HCT116 (cell line): ENCODE measurements around the gene LDHAL6B. TPM values are rescaled to one million over a fixed set of nuclear protein-coding genes. Genes with fewer than 3 reads are reported as not detected.

Source experiments
- ATAC-seq: fragments of 200-7000 bp; cut with Tn5 transposase; 2 replicates; pipeline ENCODE4 v1.9.1; 2020; ENCODE audit warnings: mild to moderate bottlenecking, moderate library complexity
- BruUV-seq: library from RNA; stranded (reverse); fragments of 400-500 nt; replicated peaks from 2 replicates; lab custom pipeline; 2021; lab: Mats Ljungman, UMichigan
- CTCF ChIA-PET: fragments of 300-600 bp; sonication (Branson Sonifier 250); formaldehyde crosslinking; loops from one replicate; lab custom pipeline; 2021; ENCODE audit warnings: antibody characterized with exemption; lab: Charles Lee
- POLR2A ChIA-PET: fragments of 300-600, 350-600 bp; sonication (Branson Sonifier 250); formaldehyde crosslinking; loops from one replicate; lab custom pipeline; 2021; ENCODE audit warnings: antibody characterized with exemption; lab: Charles Lee
- RAD21 ChIA-PET, 2 experiments: fragments of 300-600 bp; sonication (Branson Sonifier 250); formaldehyde crosslinking; loops; one replicate each; lab custom pipeline; 2023; ENCODE audit warnings: low total read pairs in 2 of 2; ENCODE audit not compliant: uncharacterized antibody in 2 of 2, unreplicated experiment in 2 of 2, low non-redundant PET in 1 of 2; lab: Charles Lee
- DNase-seq: peaks from one replicate; pipeline ENCODE4 v3.0.0-alpha.2; 2010; ENCODE audit warnings: low read depth, low spot score
- H2AFZ ChIP-seq: fragments of 200-600 bp; shearing (Covaris generic), sonication (generic); 2 replicates; pipeline ENCODE4 v1.6.1; 2017; ENCODE audit warnings: low read depth, mixed run types, mixed read lengths, antibody characterized with exemption, low read length; ENCODE audit not compliant: poor library complexity, severe bottlenecking
- H3K27ac ChIP-seq: 2 replicates; pipeline ENCODE4 v1.5.1; 2012; ENCODE audit warnings: low read depth, low read length
- H3K27me3 ChIP-seq: fragments of 200-600 bp; sonication (generic); 2 replicates; pipeline ENCODE4 v1.6.1; 2016; ENCODE audit warnings: mixed run types, low read length, mixed read lengths; ENCODE audit not compliant: insufficient read depth
- H3K36me3 ChIP-seq, 2 experiments: fragments of 200-500 bp in 1 of 2; fragments of 200-600 bp in 1 of 2; sonication (Bioruptor generic) in 1 of 2; sonication (generic) in 1 of 2; 2 replicates each; pipeline versions ENCODE4 v1.5.1 to v1.6.1; 2014 to 2016; ENCODE audit warnings: low read length in 2 of 2, inconsistent platforms in 1 of 2, mixed read lengths in 1 of 2, mixed run types in 1 of 2; ENCODE audit not compliant: insufficient read depth in 2 of 2, control insufficient read depth in 1 of 2
- H3K4me1 ChIP-seq, 2 experiments: fragments of 200-600 bp in 1 of 2; sonication (generic) in 1 of 2; 2 replicates each; pipeline versions ENCODE4 v1.5.1 to v1.6.1; 2012 to 2017; ENCODE audit warnings: low read length in 2 of 2, inconsistent platforms in 1 of 2, mild to moderate bottlenecking in 1 of 2, mixed read lengths in 1 of 2, mixed run types in 1 of 2, moderate library complexity in 1 of 2; ENCODE audit not compliant: insufficient read depth in 2 of 2, control insufficient read depth in 1 of 2
- H3K4me2 ChIP-seq: fragments of 200-600 bp; sonication (generic); 2 replicates; pipeline ENCODE4 v1.6.1; 2017; ENCODE audit warnings: mixed run types, low read length, mixed read lengths
- H3K4me3 ChIP-seq, 2 experiments: fragments of 200-600 bp in 1 of 2; sonication (generic) in 1 of 2; replicated peaks in 1 of 2; 2 replicates each; pipeline ENCODE4 v1.5.1; 2011 to 2016; ENCODE audit warnings: low read length in 2 of 2, control low read depth in 1 of 2, low read depth in 1 of 2, mild to moderate bottlenecking in 1 of 2, mixed read lengths in 1 of 2, mixed run types in 1 of 2
- H3K79me2 ChIP-seq: fragments of 200-600 bp; sonication (generic); 2 replicates; pipeline ENCODE4 v1.6.1; 2017; ENCODE audit warnings: mild to moderate bottlenecking, mixed run types, low read length, moderate library complexity, mixed read lengths; ENCODE audit not compliant: insufficient read depth
- H3K9ac ChIP-seq: fragments of 200-600 bp; sonication (generic); 2 replicates; pipeline ENCODE4 v1.6.1; 2016; ENCODE audit warnings: low read length, mixed read lengths
- H3K9me2 ChIP-seq: fragments of 200-600 bp; sonication (generic), shearing (Covaris generic); 2 replicates; pipeline ENCODE4 v1.6.1; 2017; ENCODE audit warnings: mixed run types, mild to moderate bottlenecking, moderate library complexity; ENCODE audit not compliant: insufficient read depth
- H3K9me3 ChIP-seq, 2 experiments: fragments of 200-500 bp in 1 of 2; fragments of 200-600 bp in 1 of 2; sonication (Bioruptor generic) in 1 of 2; sonication (generic) in 1 of 2; 2 replicates each; pipeline ENCODE4 v1.6.1; 2014 to 2017; ENCODE audit warnings: low read length in 2 of 2, mixed read lengths in 2 of 2, inconsistent platforms in 1 of 2, low read depth in 1 of 2, mild to moderate bottlenecking in 1 of 2, mixed run types in 1 of 2, moderate library complexity in 1 of 2; ENCODE audit not compliant: control insufficient read depth in 1 of 2, insufficient read depth in 1 of 2
- H4K20me1 ChIP-seq: fragments of 200-600 bp; sonication (generic), shearing (Covaris generic); 2 replicates; pipeline ENCODE4 v1.6.1; 2017; ENCODE audit warnings: mixed run types, mild to moderate bottlenecking, moderate library complexity; ENCODE audit not compliant: insufficient read depth
- CTCF ChIP-seq, 3 experiments: fragments of 200-600 bp in 1 of 3; sonication (generic) in 1 of 3; IDR thresholded peaks in 2 of 3; conservative IDR thresholded peaks in 1 of 3; 2 replicates each; pipeline ENCODE4 v1.5.1; 2012 to 2017; ENCODE audit warnings: low read depth in 2 of 3, low read length in 2 of 3, antibody characterized with exemption in 1 of 3, borderline replicate concordance in 1 of 3, control low read depth in 1 of 3, mild to moderate bottlenecking in 1 of 3, mixed read lengths in 1 of 3, mixed run types in 1 of 3, moderate library complexity in 1 of 3; ENCODE audit not compliant: insufficient read depth in 1 of 3
- ELF1 ChIP-seq: IDR thresholded peaks from 2 replicates; pipeline ENCODE4 v1.6.1; 2012; ENCODE audit warnings: low read depth, borderline replicate concordance
- EZH2 ChIP-seq: fragments of 200-600 bp; sonication (generic); IDR thresholded peaks from 2 replicates; pipeline ENCODE4 v1.6.1; 2017; ENCODE audit warnings: antibody characterized with exemption, mixed run types
- EZH2phosphoT487 ChIP-seq: fragments of 200-600 bp; IDR thresholded peaks from 2 replicates; pipeline ENCODE4 v1.6.1; 2018; ENCODE audit warnings: antibody characterized with exemption, borderline replicate concordance
- FOSL1 ChIP-seq: IDR thresholded peaks from 2 replicates; pipeline ENCODE4 v1.6.1; 2012; ENCODE audit warnings: low read depth
- JUND ChIP-seq: IDR thresholded peaks from 2 replicates; pipeline ENCODE4 v1.6.1; 2012
- POLR2A ChIP-seq: IDR thresholded peaks from 2 replicates; pipeline ENCODE4 v1.7.0; 2011; ENCODE audit warnings: borderline replicate concordance; ENCODE audit not compliant: insufficient read depth, insufficient read length; ENCODE audit errors: extremely low read depth
- POLR2AphosphoS5 ChIP-seq: IDR thresholded peaks from 2 replicates; pipeline ENCODE4 v1.6.1; 2011; ENCODE audit warnings: mild to moderate bottlenecking, low read depth, low read length, moderate library complexity
- RAD21 ChIP-seq: IDR thresholded peaks from 2 replicates; pipeline ENCODE4 v1.6.1; 2012; ENCODE audit warnings: low read depth, mild to moderate bottlenecking
- REST ChIP-seq: IDR thresholded peaks from 2 replicates; pipeline ENCODE4 v1.6.1; 2012; ENCODE audit warnings: low read depth
- SIN3A ChIP-seq: IDR thresholded peaks from 2 replicates; pipeline ENCODE4 v1.6.1; 2012; ENCODE audit warnings: low read depth
- SRF ChIP-seq: IDR thresholded peaks from 2 replicates; pipeline ENCODE4 v1.6.1; 2012; ENCODE audit warnings: low read depth
- YY1 ChIP-seq: IDR thresholded peaks from 2 replicates; pipeline ENCODE4 v1.6.1; 2011; ENCODE audit warnings: low read length, low read depth, moderate library complexity, mild to moderate bottlenecking; ENCODE audit not compliant: insufficient replicate concordance; ENCODE audit errors: extremely low read depth
- ZBTB33 ChIP-seq: IDR thresholded peaks from 2 replicates; pipeline ENCODE4 v1.6.1; 2011; ENCODE audit warnings: mild to moderate bottlenecking, low read length, moderate library complexity; ENCODE audit not compliant: insufficient replicate concordance; ENCODE audit errors: extremely low read depth
- ZNF274 ChIP-seq: fragments of 200-500 bp; sonication (Bioruptor generic); IDR thresholded peaks from 2 replicates; pipeline ENCODE4 v1.6.1; 2014; ENCODE audit warnings: mild to moderate bottlenecking, low read depth, low read length, inconsistent platforms
- intact Hi-C: fragments of 100-400 bp; cut with micrococcal nuclease; formaldehyde crosslinking; loops from 2 replicates; pipeline ENCODE4 v1.10.0; 2022
- total RNA-seq: library from RNA; stranded (reverse); gene quantifications from one replicate; pipeline ENCODE4 v1.2.1, GENCODE V29; 2021; ENCODE audit not compliant: unreplicated experiment

The LDHAL6B gene
- total RNA-seq, 1 experiment from 2014 or later = not detected

- no peak overlapping the region for H3K4me2 ChIP-seq
These were observed 37.4 kb upstream of the LDHAL6B start for GRCh38 chr15:59169251-59169708.

More at GRCh38 chr15:59169251-59169708, 37.4 kb upstream of the LDHAL6B start:
- H3K4me1 ChIP-seq = peaks cover 20 to 32% of the 10 kb centered on the region in 2 experiments
- POLR2A ChIA-PET = no interaction called here
- H4K20me1 ChIP-seq = no peaks in the 10 kb centered on the region
- no peak overlapping the region for H3K27ac ChIP-seq
- DNase-seq = no peak
- H3K4me3 ChIP-seq = no peak overlapping the region
- no peaks in the 10 kb centered on the region for H3K9me3 ChIP-seq
- H3K79me2 ChIP-seq = no peaks in the 10 kb centered on the region
- RAD21 ChIA-PET = interaction anchor here in 1 of 2 experiments (0.6 kb wide), 1 partner anchor 207 kb away, joined by 5 read pairs; no protein-coding TSS in a partner anchor
- no peak for ATAC-seq
- H3K27me3 ChIP-seq = no peaks in the 10 kb centered on the region
- no peaks in the 10 kb centered on the region for H3K9me2 ChIP-seq
- H3K9ac ChIP-seq = no peak overlapping the region
- CTCF ChIA-PET = interaction anchor here (1.0 to 2.2 kb wide), 4 partner anchors 189 to 359 kb away, joined by 3 to 7 read pairs (median 5); no protein-coding TSS in a partner anchor
- no TSS peak for BruUV-seq
- TF ChIP-seq YY1 (no peak), EZH2phosphoT487 (no peak), SRF (no peak), CTCF (IDR thresholded peaks at IDR 0.05 in 2 of 3, conservative IDR thresholded peaks at IDR 0.05 in 1 of 3; ENCODE audit: borderline replicate concordance in 1 of 3, insufficient read depth in 1 of 3, low read depth in 2 of 3, low read length in 2 of 3) (no peak), ZNF274 (no peak), ZBTB33 (no peak), RAD21 (no peak), SIN3A (no peak), JUND (no peak), POLR2AphosphoS5 (no peak), ELF1 (no peak), REST (no peak), POLR2A (no peak), EZH2 (no peak), FOSL1 (no peak)
- H3K36me3 ChIP-seq = peaks cover 10 to 18% of the 10 kb centered on the region in 2 experiments; a peak in 2 of 4 replicates
- intact Hi-C loops = no loop called here
- no peak overlapping the region for H2AFZ ChIP-seq
